A673 (cell line): Measurements from ENCODE around the gene INPP4B.

Source experiments
- EZH2 ChIP-seq: fragments of 200-600 bp; sonication (generic); IDR thresholded peaks from 2 replicates; pipeline ENCODE4 v1.6.1; 2017; ENCODE audit warnings: borderline replicate concordance, low read depth, mild to moderate bottlenecking, mixed read lengths, antibody characterized with exemption, low read length; ENCODE audit not compliant: poor library complexity, severe bottlenecking
- TF ChIP-seq, protein P1 (sequence below): fragments of 300-800, 200-600 bp; sonication (generic); conservative IDR thresholded peaks from 2 replicates; pipeline ENCODE4 v1.5.1; 2017; ENCODE audit warnings: low read depth, mild to moderate bottlenecking, antibody characterized with exemption, low read length, moderate library complexity, mixed read lengths

- TF ChIP-seq, protein P1, sequence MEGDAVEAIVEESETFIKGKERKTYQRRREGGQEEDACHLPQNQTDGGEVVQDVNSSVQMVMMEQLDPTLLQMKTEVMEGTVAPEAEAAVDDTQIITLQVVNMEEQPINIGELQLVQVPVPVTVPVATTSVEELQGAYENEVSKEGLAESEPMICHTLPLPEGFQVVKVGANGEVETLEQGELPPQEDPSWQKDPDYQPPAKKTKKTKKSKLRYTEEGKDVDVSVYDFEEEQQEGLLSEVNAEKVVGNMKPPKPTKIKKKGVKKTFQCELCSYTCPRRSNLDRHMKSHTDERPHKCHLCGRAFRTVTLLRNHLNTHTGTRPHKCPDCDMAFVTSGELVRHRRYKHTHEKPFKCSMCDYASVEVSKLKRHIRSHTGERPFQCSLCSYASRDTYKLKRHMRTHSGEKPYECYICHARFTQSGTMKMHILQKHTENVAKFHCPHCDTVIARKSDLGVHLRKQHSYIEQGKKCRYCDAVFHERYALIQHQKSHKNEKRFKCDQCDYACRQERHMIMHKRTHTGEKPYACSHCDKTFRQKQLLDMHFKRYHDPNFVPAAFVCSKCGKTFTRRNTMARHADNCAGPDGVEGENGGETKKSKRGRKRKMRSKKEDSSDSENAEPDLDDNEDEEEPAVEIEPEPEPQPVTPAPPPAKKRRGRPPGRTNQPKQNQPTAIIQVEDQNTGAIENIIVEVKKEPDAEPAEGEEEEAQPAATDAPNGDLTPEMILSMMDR = no peak
- TF ChIP-seq EZH2 = no peak
Measured at GRCh38 chr4:142556570-142557238, 289.4 kb downstream of the INPP4B start.
